Activated T-cell treated with anti-CD3 and anti-CD28 coated beads, Interleukin-2, amount 50 U/mL, for 4 hours (primary cell): ENCODE results near the gene P4HTM. TPM values are rescaled to one million over a fixed set of nuclear protein-coding genes. Genes with fewer than 3 reads are reported as not detected.
A peak's percentile ranks its signal among the peaks of the same experiment; 100 is the strongest.

ENCODE experiments used
- ATAC-seq, 2 donors: fragments of 200-7000 bp; cut with Tn5 transposase; one replicate each; pipeline ENCODE4 v1.10.0; 2021
- DNase-seq: peaks from one replicate; pipeline ENCODE4 v3.0.0-alpha.2; 2020
- H3K27me3 Mint-ChIP-seq: one replicate; pipeline ENCODE4 v1.8.0; 2021; ENCODE audit warnings: low read depth, mixed read lengths
- H3K36me3 Mint-ChIP-seq: one replicate; pipeline ENCODE4 v1.8.0; 2022; ENCODE audit warnings: mixed read lengths; ENCODE audit not compliant: insufficient read depth
- H3K4me1 Mint-ChIP-seq: one replicate; pipeline ENCODE4 v1.8.0; 2021; ENCODE audit warnings: low read depth, mixed read lengths
- H3K4me3 Mint-ChIP-seq: one replicate; pipeline ENCODE4 v1.8.0; 2021; ENCODE audit warnings: mild to moderate bottlenecking, moderate library complexity, mixed read lengths
- H3K9me3 Mint-ChIP-seq: one replicate; pipeline ENCODE4 v1.8.0; 2021; ENCODE audit warnings: mixed read lengths
- total RNA-seq, 3 donors: library from RNA; stranded (reverse); gene quantifications; one replicate each; pipeline ENCODE4 v1.2.1, GENCODE V29; 2021

The P4HTM gene, protein sequence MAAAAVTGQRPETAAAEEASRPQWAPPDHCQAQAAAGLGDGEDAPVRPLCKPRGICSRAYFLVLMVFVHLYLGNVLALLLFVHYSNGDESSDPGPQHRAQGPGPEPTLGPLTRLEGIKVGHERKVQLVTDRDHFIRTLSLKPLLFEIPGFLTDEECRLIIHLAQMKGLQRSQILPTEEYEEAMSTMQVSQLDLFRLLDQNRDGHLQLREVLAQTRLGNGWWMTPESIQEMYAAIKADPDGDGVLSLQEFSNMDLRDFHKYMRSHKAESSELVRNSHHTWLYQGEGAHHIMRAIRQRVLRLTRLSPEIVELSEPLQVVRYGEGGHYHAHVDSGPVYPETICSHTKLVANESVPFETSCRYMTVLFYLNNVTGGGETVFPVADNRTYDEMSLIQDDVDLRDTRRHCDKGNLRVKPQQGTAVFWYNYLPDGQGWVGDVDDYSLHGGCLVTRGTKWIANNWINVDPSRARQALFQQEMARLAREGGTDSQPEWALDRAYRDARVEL
- 10 to 100 TPM; 25.7 to 28.2 (median 26.3) TPM for total RNA-seq

DNA sequence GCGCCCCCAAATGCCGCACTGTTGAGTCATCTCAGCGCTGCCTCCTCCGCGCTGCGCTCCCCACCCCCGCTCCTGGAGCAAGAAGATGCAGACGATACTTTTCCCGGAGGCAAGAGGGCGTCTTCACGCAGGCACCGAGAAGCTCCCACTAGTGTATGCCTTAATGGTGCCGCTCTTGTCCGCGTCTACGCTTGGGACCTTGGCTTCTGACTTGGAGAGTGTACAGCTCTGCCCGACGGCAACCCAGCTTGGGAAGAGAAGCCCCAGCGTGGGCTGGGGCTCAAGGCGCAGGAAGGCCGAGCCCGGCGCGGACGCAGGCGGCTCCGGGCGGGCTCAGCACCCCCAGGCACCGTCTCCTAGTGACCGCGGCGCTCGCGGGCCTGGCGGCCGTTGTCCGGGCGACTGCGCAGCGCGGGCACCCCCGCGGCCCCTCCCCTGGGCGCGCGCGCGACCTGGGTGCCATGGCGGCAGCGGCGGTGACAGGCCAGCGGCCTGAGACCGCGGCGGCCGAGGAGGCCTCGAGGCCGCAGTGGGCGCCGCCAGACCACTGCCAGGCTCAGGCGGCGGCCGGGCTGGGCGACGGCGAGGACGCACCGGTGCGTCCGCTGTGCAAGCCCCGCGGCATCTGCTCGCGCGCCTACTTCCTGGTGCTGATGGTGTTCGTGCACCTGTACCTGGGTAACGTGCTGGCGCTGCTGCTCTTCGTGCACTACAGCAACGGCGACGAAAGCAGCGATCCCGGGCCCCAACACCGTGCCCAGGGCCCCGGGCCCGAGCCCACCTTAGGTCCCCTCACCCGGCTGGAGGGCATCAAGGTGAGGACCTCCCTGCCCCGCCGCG lies at the start of gene P4HTM:
Gene P4HTM, plus strand, starts transcription at position 446 of the 840 bp plus-strand sequence. Its CDS starts 16 bp downstream, at position 462.
- Mint-ChIP-seq H3K36me3 (peaks cover 2% of the 10 kb centered on the region), H3K9me3 (no peaks in the 10 kb centered on the region), H3K27me3 (no peaks in the 10 kb centered on the region), H3K4me1 (peaks cover 36% of the 10 kb centered on the region), H3K4me3 (peak within 1 kb of the TSS; percentile 91)
- peak; percentile 86 for DNase-seq
- ATAC-seq = peak; percentile 81 to 82

DNA sequence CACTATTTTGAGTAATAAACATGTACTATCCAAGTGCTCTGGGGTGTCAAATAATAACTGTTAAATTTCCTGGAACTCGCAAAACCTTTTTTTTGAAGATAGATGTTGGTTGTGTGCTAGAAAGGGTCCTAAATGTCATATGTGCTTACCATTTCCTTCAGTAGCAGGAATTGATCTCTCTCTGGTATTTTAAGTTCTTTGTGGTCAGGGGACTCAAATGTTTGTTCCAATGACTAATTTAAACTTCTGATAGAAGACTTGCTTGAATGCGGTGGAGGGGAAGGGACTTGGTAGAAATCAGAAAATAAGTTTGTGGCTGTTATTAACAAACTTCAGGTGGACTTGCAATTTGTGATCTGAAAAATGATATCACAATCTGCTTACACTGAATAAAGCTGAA lies 44.6 kb upstream of the P4HTM start:
- no peaks in the 10 kb centered on the region for H3K9me3 Mint-ChIP-seq
- peaks cover 17% of the 10 kb centered on the region for H3K4me1 Mint-ChIP-seq
- DNase-seq = no peak
- H3K4me3 Mint-ChIP-seq = no peak overlapping the region
- H3K36me3 Mint-ChIP-seq = peaks cover 8% of the 10 kb centered on the region
- ATAC-seq = no peak
- no peaks in the 10 kb centered on the region for H3K27me3 Mint-ChIP-seq

DNA sequence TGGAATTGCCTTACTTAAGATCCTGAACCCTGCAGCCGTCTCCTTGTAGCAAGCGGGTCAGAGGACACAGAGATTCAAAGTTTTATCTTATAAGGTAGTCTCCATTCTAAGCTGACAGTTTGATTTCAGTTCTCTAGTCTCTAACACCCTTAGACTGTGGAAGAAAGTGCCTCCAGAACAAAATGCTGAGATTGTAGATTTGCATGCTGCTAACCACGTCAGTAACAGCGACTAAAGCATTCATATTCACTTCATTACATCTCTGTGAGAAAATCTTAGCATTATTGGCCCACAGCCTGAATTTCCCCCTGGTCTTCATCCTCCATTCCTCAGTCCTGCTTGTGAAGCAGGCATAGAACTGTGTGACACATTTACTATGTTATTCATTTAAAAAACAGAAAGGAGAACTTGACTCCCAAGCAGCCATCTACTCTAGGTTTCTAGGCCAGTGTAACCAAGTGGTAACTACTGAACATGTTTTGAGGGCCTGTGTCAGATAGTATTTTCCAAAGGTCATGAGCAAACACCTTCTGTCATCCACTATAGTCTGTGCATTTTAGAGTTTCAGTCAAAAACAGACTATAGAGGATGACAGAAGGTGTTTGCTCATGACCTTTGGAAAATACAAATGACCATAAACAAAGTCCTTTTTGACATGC lies 44.0 kb upstream of the P4HTM start:
- no peak overlapping the region for H3K4me3 Mint-ChIP-seq

DNA sequence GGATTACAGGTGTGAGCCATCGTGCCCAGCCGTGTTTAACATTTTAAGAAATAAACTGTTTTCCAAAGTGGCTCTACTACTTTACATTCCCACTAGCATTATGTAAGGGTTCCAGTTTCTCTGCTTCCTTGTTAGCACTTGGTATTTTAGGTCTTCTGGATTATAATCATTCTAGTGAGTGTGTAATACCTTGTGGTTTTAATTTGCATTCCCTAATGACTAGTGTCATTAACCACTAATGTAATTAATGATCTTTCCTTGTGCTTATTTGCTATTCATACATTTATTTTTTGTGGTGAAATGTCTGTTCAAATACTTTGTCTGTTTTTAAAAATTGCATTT lies 40.7 kb upstream of the P4HTM start:
- H3K9me3 Mint-ChIP-seq = no peaks in the 10 kb centered on the region
- H3K27me3 Mint-ChIP-seq = no peaks in the 10 kb centered on the region
- no peak for DNase-seq
- no peak for ATAC-seq
- H3K36me3 Mint-ChIP-seq = peaks cover 9% of the 10 kb centered on the region
- H3K4me3 Mint-ChIP-seq = no peak overlapping the region
- H3K4me1 Mint-ChIP-seq = peaks cover 27% of the 10 kb centered on the region

More for the DNA sequence above, 44.0 kb upstream of the P4HTM start:
- Mint-ChIP-seq H3K9me3 (no peaks in the 10 kb centered on the region), H3K27me3 (no peaks in the 10 kb centered on the region), H3K4me1 (peaks cover 17% of the 10 kb centered on the region), H3K36me3 (peaks cover 8% of the 10 kb centered on the region)
- ATAC-seq = peak in 1 of 2 donors; percentile 18
- DNase-seq = no peak

DNA sequence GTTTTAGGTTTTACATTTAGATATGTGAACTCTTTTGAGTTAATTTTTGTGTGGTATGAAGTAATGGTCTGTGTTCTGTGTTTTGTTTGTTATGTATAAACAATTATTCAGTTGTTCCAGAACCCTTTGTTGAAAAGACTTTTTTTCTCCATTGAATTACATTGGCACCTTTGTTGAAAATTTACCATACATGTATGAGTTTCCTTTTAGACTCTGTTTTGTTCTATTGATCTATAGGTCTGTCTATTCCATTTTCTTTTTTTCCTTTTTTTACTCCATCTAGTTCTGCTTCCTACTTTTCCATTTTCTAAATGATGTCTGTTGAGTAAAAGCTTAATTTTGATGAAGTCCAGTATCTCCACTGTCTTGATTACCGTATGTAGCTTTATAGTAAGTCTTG lies 40.0 kb upstream of the P4HTM start:
- Mint-ChIP-seq H3K27me3 (no peaks in the 10 kb centered on the region), H3K36me3 (peaks cover 7% of the 10 kb centered on the region), H3K4me1 (peaks cover 22% of the 10 kb centered on the region), H3K9me3 (no peaks in the 10 kb centered on the region), H3K4me3 (no peak overlapping the region)
- no peak for DNase-seq
- no peak for ATAC-seq

DNA sequence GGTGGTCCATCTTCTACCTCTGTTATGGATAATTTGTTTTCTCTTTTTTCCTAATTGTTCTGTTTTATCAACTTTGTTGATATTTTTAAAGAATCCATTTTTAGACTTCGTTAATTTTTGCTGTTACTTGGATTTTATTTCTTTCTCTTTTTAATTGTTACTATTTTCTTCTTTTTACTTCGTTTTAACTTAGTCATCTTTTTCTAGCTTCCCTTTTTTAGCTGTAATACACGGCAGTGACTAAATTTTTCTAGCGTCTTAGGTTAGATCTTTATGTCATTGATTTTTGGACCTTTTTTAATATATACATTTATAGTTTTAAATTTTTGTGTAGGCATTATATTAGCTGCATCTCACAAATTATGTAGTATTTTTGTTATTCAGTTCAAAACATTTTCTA lies 38.3 kb upstream of the P4HTM start:
- no peaks in the 10 kb centered on the region for H3K27me3 Mint-ChIP-seq
- H3K36me3 Mint-ChIP-seq = peaks cover 13% of the 10 kb centered on the region
- no peak for DNase-seq
- no peak overlapping the region for H3K4me3 Mint-ChIP-seq
- ATAC-seq = no peak
- H3K4me1 Mint-ChIP-seq = peaks cover 17% of the 10 kb centered on the region
- H3K9me3 Mint-ChIP-seq = no peaks in the 10 kb centered on the region

DNA sequence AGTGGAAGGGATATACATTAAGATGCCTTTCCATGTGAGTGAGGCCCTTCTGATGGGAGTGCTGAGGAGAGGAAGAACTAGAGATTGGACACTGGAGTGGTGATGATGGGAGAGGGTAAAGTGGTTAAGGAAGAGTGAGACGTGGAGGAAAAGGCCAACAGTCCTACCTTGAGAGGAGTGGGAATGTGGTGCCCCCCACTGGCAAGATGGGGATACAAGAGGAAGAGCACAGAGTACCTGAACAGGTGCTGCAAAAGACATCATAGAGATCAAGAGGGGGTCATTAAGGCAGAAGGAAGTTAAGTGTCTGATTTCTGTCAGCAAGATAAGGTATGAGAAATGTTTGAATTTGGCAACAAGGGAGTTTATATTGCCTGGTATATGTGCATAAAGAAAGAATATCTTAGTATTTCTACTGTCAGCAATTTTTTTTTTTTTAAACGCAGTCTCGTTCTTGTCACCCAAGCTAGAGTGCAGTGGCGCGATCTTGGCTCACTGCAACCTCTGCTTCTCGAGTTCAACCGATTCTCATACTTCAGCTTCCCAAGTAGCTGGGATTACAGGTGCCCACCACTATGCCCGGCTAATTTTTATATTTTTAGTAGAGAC lies 37.4 kb upstream of the P4HTM start:
- ATAC-seq (peak in 1 of 2 donors; percentile 57), DNase-seq (peak; percentile 44)
- H3K36me3 Mint-ChIP-seq = peaks cover 15% of the 10 kb centered on the region
- no peaks in the 10 kb centered on the region for H3K27me3 Mint-ChIP-seq
- H3K9me3 Mint-ChIP-seq = no peaks in the 10 kb centered on the region
- H3K4me1 Mint-ChIP-seq = peaks cover 17% of the 10 kb centered on the region
- no peak overlapping the region for H3K4me3 Mint-ChIP-seq

DNA sequence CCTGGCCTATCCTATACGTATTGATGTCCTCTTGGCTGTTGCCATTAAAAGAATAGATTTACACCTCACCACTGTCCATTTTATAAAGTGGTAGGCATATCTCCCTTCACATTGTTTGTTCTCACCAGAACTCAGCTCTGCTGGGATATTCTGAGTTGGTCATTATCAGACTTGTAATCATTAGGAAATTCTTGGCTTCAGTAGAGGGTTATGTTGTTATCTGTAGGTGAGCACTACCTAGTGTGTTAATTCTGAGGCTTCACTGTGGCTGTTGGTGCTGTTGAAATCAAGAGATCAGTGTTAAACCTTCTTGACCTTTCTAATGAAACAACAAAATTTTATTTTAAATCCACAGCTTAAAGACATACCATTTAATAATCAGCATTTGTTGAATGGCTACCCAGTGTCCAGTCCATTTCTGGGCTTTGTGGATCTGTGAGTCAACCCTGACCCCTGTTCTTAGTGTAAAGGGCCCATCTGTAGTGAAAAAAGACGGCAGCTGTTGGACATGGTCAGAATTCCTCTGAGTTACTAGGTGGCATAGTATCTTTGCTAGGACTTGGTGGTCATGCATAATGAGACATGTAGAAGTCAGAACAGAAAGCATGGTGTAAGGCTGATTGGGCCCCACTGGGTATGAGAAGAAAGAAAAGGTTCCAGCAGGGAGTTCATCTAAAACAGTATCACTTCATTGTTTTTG lies 32.9 kb upstream of the P4HTM start:
- DNase-seq = no peak
- ATAC-seq = no peak
- Mint-ChIP-seq H3K4me3 (no peak overlapping the region), H3K36me3 (peaks cover 21% of the 10 kb centered on the region), H3K27me3 (no peaks in the 10 kb centered on the region), H3K9me3 (no peaks in the 10 kb centered on the region), H3K4me1 (peaks cover 5% of the 10 kb centered on the region)

DNA sequence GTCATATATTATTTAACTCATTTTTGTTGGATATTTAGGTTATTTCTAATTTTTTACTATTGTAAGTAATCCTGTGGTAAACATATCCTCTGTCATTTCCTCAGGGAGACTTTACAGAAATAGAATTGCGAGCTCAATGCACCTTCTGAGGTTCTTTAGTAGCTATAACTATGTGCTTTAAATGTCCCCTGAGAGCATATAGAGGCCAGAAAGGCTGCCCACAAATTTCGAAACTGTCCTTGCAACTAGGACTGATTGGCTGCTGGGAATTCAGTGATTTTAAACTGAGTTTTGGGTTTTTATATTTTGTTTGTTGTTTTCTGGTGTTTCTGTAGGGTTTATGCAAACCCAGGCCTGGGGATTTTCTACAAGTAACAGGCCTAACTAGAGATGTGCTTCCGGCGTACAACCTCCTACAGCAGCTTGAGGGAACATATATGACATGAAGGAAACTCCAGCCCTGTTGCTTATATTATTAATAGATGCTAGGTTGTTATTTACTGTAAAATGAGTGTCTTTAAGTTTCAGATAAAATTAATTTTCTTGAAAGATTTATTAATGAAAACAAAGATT lies 29.1 kb upstream of the P4HTM start:
- DNase-seq (no peak), ATAC-seq (no peak)
- no peak overlapping the region for H3K4me3 Mint-ChIP-seq
- H3K36me3 Mint-ChIP-seq = peaks cover 25% of the 10 kb centered on the region
- H3K4me1 Mint-ChIP-seq = peaks cover under 1% of the 10 kb centered on the region
- H3K27me3 Mint-ChIP-seq = no peaks in the 10 kb centered on the region
- H3K9me3 Mint-ChIP-seq = no peaks in the 10 kb centered on the region

DNA sequence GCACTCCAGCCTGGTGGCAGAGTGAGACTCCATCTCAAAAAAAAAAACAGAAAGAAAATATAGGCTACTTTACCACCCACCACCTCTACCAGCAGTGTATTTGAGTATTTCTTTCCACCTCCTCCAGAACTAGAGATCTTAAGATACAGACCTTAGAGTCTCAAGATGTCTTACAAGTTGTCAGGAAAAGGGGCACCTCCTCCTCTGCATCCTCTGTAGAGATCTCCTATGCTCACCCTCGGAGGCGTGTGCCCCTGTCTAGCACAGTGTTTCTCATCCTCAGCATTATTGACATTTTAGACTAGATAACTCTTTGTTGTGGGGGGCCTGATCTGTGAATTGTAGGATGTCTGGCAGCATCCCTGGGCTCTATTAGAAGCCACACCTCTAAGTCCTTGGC lies 27.7 kb upstream of the P4HTM start:
- Mint-ChIP-seq H3K4me3 (no peak overlapping the region), H3K9me3 (no peaks in the 10 kb centered on the region), H3K4me1 (peaks cover 8% of the 10 kb centered on the region), H3K27me3 (no peaks in the 10 kb centered on the region), H3K36me3 (peaks cover 29% of the 10 kb centered on the region)
- DNase-seq (no peak), ATAC-seq (no peak)

DNA sequence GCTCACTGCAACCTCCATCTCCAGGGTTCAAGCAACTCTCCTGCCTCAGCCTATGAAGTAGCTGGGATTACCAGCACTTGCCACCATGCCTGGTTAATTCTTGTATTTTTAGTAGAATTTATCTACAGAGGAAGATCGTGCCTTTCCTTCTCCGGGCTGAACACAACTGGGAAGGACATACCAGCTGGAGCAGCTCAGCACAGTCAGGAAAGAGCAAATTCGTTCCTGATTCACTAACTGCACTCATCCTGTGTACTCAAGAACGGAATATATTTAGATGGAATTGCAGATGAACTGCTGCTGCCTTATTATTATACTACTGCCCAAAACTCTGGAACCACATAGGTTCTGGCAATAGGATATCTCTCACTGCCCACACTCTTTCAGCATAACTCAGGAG lies 27.1 kb upstream of the P4HTM start:
- peaks cover 28% of the 10 kb centered on the region for H3K36me3 Mint-ChIP-seq
- no peak overlapping the region for H3K4me3 Mint-ChIP-seq
- H3K27me3 Mint-ChIP-seq = no peaks in the 10 kb centered on the region
- DNase-seq = no peak
- no peak for ATAC-seq
- H3K9me3 Mint-ChIP-seq = no peaks in the 10 kb centered on the region
- peaks cover 8% of the 10 kb centered on the region for H3K4me1 Mint-ChIP-seq

DNA sequence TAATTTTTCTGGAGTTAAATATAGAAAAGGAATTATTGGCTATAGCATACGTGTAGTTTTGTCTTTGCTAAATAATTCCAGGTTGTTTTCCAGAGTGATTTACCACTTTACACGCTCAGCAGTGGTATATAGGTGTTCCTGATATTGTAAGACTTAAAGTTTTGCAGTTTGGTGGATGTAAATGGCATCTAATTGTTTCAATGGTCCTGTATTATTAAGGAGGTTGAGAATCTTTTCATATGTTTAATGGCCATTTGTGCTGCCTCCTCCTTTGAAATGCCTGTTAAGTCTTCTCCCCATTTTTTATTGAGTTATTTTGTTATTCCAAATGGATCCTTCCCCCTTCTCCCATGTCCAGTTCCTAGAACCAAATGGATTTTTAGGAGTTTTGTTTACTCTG lies 26.4 kb upstream of the P4HTM start:
- Mint-ChIP-seq H3K36me3 (peaks cover 30% of the 10 kb centered on the region), H3K27me3 (no peaks in the 10 kb centered on the region), H3K4me1 (peaks cover 8% of the 10 kb centered on the region), H3K4me3 (no peak overlapping the region), H3K9me3 (no peaks in the 10 kb centered on the region)
- DNase-seq (no peak), ATAC-seq (no peak)

DNA sequence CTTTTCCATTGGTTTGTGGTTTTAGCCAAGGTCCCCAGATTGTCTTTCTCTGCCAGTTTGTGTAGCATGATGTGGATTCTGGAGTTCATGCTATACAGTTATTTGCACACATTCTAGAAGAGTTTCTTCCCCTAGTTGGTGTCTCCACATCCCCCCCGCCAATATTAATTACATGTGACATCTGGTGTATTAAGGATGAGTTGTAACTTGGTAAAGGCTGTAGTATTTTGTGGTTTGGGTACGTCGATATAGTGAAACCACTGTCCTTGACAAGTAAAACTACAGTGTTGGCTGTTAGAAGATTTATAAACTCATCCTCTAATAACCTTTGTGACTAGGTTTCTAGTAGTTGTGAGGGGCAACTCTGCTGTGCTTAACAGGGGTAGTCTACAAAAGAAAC lies 23.7 kb upstream of the P4HTM start:
- H3K9me3 Mint-ChIP-seq = no peaks in the 10 kb centered on the region
- no peak overlapping the region for H3K4me3 Mint-ChIP-seq
- DNase-seq (no peak), ATAC-seq (no peak)
- H3K36me3 Mint-ChIP-seq = peaks cover 39% of the 10 kb centered on the region
- H3K27me3 Mint-ChIP-seq = no peaks in the 10 kb centered on the region
- H3K4me1 Mint-ChIP-seq = peaks cover 8% of the 10 kb centered on the region
